SK-N-SH treated with all-trans-retinoic acid at 6 μM for 48 hours (cell line): ENCODE results near the gene ERC1.

Source experiments
- ATAC-seq: fragments of 200-7000 bp; cut with Tn5 transposase; 3 replicates; pipeline ENCODE4 v1.9.1; 2020; ENCODE audit warnings: mild to moderate bottlenecking, moderate library complexity
- ARNTL ChIP-seq: fragments of 450-650 bp; formaldehyde crosslinking; IDR thresholded peaks from 2 replicates; pipeline ENCODE4 v1.5.0; 2020; ENCODE audit warnings: low read depth, mild to moderate bottlenecking, moderate library complexity, borderline replicate concordance
- BACH2 ChIP-seq: fragments of 250-450 bp; sonication (Bioruptor Pico); IDR thresholded peaks from 2 replicates; pipeline ENCODE4 v1.9.0; 2021; ENCODE audit warnings: mild to moderate bottlenecking, borderline replicate concordance
- CSDC2 ChIP-seq: fragments of 250-450 bp; sonication (Bioruptor Pico); IDR thresholded peaks from 2 replicates; pipeline ENCODE4 v1.5.0; 2020; ENCODE audit warnings: mild to moderate bottlenecking, moderate library complexity
- GLIS3 ChIP-seq: fragments of 250-450 bp; sonication (Bioruptor Pico); IDR thresholded peaks from 2 replicates; pipeline ENCODE4 v1.5.0; 2020; ENCODE audit warnings: mild to moderate bottlenecking, moderate library complexity
- OSR1 ChIP-seq: fragments of 250-450 bp; sonication (Bioruptor Pico); IDR thresholded peaks from 2 replicates; pipeline ENCODE4 v1.8.0; 2022; ENCODE audit warnings: moderate library complexity, mild to moderate bottlenecking, inconsistent platforms
- PPARA ChIP-seq: fragments of 250-450 bp; sonication (Bioruptor Pico); IDR thresholded peaks from 2 replicates; pipeline ENCODE4 v1.5.0; 2020; ENCODE audit warnings: mild to moderate bottlenecking, borderline replicate concordance
- RARB ChIP-seq: fragments of 250-450 bp; sonication (Bioruptor Pico); IDR thresholded peaks from 2 replicates; pipeline ENCODE4 v1.8.0; 2021; ENCODE audit warnings: mild to moderate bottlenecking, moderate library complexity
- SNAI2 ChIP-seq: fragments of 250-450 bp; sonication (Bioruptor Pico); IDR thresholded peaks from 2 replicates; pipeline ENCODE4 v1.5.0; 2020; ENCODE audit warnings: mild to moderate bottlenecking, moderate library complexity
- TCF4 ChIP-seq: fragments of 250-450 bp; sonication (Bioruptor Pico); IDR thresholded peaks from 2 replicates; pipeline ENCODE4 v1.8.0; 2021; ENCODE audit warnings: mild to moderate bottlenecking, moderate library complexity, borderline replicate concordance
- TOX ChIP-seq: fragments of 250-450 bp; sonication (Bioruptor Pico); IDR thresholded peaks from 2 replicates; pipeline ENCODE4 v1.8.0; 2021; ENCODE audit warnings: mild to moderate bottlenecking, moderate library complexity, borderline replicate concordance
- ZC3H10 ChIP-seq: fragments of 250-450 bp; sonication (Bioruptor Pico); IDR thresholded peaks from 2 replicates; pipeline ENCODE4 v1.5.1; 2021; ENCODE audit warnings: mild to moderate bottlenecking, moderate library complexity
- ZFP3 ChIP-seq: fragments of 250-450 bp; sonication (Bioruptor Pico); IDR thresholded peaks from 2 replicates; pipeline ENCODE4 v1.5.0; 2020; ENCODE audit warnings: mild to moderate bottlenecking, moderate library complexity
- ZFP30 ChIP-seq: fragments of 450-650 bp; formaldehyde crosslinking; IDR thresholded peaks from 2 replicates; pipeline ENCODE4 v1.5.0; 2022; ENCODE audit warnings: mild to moderate bottlenecking, moderate library complexity
- ZNF565 ChIP-seq: fragments of 450-650 bp; formaldehyde crosslinking; conservative IDR thresholded peaks from 2 replicates; pipeline ENCODE4 v1.5.0; 2020; ENCODE audit warnings: low read depth, mild to moderate bottlenecking, moderate library complexity
- ZNF70 ChIP-seq: fragments of 450-650 bp; formaldehyde crosslinking; IDR thresholded peaks from 2 replicates; pipeline ENCODE4 v1.5.0; 2020; ENCODE audit warnings: mild to moderate bottlenecking, moderate library complexity
- TF ChIP-seq, protein P1 (sequence below): fragments of 250-450 bp; sonication (Bioruptor Pico); IDR thresholded peaks from 2 replicates; pipeline ENCODE4 v1.8.0; 2020; ENCODE audit warnings: mild to moderate bottlenecking, moderate library complexity, borderline replicate concordance
- TF ChIP-seq, protein P2 (sequence below): fragments of 250-450 bp; sonication (Bioruptor Pico); IDR thresholded peaks from 2 replicates; pipeline ENCODE4 v1.8.0; 2021; ENCODE audit warnings: low read depth, mild to moderate bottlenecking, moderate library complexity, borderline replicate concordance
- TF ChIP-seq, protein P3 (sequence below): fragments of 250-450 bp; sonication (Bioruptor Pico); IDR thresholded peaks from 2 replicates; pipeline ENCODE4 v1.5.0; 2020; ENCODE audit warnings: mild to moderate bottlenecking, moderate library complexity
- TF ChIP-seq, protein P4 (sequence below): fragments of 250-450 bp; sonication (Bioruptor Pico); IDR thresholded peaks from 2 replicates; pipeline ENCODE4 v1.5.1; 2020; ENCODE audit warnings: low read depth, mild to moderate bottlenecking, moderate library complexity

The ERC1 gene

DNA sequence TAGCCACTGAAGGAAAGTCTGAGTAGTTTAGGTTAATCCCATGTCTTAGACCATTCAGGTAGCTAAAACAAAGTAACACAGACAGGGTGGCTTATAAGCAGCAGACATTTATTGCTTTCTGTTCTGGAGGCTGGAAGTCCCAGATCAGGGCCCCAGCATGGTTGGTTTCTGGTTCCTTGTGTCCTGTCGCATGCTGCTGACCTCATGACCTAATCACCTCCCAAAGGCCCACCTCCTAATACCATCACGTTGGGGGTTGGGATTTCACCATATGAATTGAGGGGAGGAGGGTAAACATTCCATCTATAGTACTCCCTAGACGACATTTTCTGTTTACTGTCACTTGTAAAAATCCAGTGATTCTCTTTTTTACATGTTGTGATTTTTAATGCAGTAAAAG lies 454.8 kb downstream of the ERC1 start:
- TF ChIP-seq, protein P1, sequence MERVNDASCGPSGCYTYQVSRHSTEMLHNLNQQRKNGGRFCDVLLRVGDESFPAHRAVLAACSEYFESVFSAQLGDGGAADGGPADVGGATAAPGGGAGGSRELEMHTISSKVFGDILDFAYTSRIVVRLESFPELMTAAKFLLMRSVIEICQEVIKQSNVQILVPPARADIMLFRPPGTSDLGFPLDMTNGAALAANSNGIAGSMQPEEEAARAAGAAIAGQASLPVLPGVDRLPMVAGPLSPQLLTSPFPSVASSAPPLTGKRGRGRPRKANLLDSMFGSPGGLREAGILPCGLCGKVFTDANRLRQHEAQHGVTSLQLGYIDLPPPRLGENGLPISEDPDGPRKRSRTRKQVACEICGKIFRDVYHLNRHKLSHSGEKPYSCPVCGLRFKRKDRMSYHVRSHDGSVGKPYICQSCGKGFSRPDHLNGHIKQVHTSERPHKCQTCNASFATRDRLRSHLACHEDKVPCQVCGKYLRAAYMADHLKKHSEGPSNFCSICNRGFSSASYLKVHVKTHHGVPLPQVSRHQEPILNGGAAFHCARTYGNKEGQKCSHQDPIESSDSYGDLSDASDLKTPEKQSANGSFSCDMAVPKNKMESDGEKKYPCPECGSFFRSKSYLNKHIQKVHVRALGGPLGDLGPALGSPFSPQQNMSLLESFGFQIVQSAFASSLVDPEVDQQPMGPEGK: no peak
- TF ChIP-seq, all 23 proteins: peak for 0
- ATAC-seq: no peak

DNA sequence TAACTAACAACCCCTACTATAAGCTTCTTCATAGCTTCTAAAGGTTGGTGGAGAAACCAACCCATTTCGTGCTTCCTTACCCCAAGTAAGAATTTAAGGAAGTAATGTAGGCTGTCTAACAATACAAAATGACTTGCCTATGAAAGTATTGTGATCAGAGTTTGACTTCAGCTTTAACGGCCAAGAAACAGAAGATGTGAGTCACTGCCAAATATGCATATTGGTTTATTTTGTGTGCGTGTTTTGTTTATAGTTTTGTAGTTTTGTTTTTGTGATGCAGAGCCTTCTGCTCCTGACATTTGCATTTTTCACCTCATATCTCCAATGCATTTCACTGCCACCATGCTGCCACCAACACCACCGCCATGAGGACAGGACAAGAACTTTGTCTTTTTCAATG lies 457.3 kb downstream of the ERC1 start:
- TF ChIP-seq TOX (no peak), GLIS3 (CRISPR knock-in tag) (no peak), ZNF70 (CRISPR knock-in tag) (no peak), SNAI2 (CRISPR knock-in tag) (no peak), ARNTL (no peak), ZFP30 (CRISPR knock-in tag) (no peak)
- TF ChIP-seq, protein P2, sequence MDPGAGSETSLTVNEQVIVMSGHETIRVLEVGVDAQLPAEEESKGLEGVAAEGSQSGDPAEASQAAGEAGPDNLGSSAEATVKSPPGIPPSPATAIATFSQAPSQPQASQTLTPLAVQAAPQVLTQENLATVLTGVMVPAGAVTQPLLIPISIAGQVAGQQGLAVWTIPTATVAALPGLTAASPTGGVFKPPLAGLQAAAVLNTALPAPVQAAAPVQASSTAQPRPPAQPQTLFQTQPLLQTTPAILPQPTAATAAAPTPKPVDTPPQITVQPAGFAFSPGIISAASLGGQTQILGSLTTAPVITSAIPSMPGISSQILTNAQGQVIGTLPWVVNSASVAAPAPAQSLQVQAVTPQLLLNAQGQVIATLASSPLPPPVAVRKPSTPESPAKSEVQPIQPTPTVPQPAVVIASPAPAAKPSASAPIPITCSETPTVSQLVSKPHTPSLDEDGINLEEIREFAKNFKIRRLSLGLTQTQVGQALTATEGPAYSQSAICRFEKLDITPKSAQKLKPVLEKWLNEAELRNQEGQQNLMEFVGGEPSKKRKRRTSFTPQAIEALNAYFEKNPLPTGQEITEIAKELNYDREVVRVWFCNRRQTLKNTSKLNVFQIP (CRISPR knock-in tag): no peak
- TF ChIP-seq, protein P3, sequence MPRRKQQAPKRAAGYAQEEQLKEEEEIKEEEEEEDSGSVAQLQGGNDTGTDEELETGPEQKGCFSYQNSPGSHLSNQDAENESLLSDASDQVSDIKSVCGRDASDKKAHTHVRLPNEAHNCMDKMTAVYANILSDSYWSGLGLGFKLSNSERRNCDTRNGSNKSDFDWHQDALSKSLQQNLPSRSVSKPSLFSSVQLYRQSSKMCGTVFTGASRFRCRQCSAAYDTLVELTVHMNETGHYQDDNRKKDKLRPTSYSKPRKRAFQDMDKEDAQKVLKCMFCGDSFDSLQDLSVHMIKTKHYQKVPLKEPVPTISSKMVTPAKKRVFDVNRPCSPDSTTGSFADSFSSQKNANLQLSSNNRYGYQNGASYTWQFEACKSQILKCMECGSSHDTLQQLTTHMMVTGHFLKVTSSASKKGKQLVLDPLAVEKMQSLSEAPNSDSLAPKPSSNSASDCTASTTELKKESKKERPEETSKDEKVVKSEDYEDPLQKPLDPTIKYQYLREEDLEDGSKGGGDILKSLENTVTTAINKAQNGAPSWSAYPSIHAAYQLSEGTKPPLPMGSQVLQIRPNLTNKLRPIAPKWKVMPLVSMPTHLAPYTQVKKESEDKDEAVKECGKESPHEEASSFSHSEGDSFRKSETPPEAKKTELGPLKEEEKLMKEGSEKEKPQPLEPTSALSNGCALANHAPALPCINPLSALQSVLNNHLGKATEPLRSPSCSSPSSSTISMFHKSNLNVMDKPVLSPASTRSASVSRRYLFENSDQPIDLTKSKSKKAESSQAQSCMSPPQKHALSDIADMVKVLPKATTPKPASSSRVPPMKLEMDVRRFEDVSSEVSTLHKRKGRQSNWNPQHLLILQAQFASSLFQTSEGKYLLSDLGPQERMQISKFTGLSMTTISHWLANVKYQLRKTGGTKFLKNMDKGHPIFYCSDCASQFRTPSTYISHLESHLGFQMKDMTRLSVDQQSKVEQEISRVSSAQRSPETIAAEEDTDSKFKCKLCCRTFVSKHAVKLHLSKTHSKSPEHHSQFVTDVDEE (CRISPR knock-in tag): no peak
- ATAC-seq: no peak

DNA sequence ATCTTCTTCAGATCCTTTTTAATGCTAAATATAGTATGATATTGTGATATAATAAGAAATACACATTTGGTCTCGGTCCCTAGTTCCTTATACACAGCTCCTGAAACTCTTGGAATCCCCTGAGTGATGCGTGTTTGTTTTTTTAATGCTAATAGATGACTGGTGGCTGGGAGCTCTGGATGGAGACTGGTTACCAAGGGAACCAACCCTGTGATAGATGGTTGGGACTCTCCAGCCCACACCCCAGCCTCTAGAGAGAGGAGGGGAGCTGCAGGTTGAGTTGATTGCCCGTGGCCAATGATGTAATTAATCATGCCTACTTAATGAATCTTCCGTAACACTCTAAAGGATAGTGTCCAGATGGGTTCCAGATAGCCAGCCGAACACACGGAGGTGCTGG lies 462.8 kb downstream of the ERC1 start:
- ATAC-seq: no peak
- TF ChIP-seq ZNF565 (CRISPR knock-in tag) (no peak), ZFP3 (CRISPR knock-in tag) (no peak), CSDC2 (CRISPR knock-in tag) (no peak), OSR1 (CRISPR knock-in tag) (no peak), ZFP30 (CRISPR knock-in tag) (no peak), PPARA (CRISPR knock-in tag) (no peak), ZC3H10 (CRISPR knock-in tag) (no peak)
- TF ChIP-seq, protein P1: no peak

DNA sequence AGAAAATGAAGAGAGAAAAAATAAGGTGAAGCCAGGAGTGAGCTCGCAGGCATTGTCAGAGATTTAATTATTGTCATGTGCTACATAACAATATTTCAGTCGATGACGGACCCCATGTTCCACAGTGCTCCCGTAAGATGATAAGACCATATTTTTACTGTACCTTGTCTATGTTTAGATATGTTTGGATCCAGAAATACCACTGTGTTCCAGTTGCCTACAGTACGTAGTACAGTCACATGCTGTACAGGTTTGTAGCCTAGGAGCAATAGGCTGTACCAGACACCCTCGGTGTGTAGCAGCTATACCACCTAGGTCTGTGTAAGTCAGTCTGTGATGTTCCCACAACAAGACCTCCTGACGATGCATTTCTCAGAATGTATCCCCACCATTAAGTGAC lies 465.9 kb downstream of the ERC1 start:
- ATAC-seq: no peak

More for the DNA sequence above, 465.9 kb downstream of the ERC1 start:
- TF ChIP-seq, protein P4, sequence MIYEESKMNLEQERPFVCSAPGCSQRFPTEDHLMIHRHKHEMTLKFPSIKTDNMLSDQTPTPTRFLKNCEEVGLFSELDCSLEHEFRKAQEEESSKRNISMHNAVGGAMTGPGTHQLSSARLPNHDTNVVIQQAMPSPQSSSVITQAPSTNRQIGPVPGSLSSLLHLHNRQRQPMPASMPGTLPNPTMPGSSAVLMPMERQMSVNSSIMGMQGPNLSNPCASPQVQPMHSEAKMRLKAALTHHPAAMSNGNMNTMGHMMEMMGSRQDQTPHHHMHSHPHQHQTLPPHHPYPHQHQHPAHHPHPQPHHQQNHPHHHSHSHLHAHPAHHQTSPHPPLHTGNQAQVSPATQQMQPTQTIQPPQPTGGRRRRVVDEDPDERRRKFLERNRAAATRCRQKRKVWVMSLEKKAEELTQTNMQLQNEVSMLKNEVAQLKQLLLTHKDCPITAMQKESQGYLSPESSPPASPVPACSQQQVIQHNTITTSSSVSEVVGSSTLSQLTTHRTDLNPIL: no peak
- no peak for TF ChIP-seq RARB (CRISPR knock-in tag)
- TF ChIP-seq TOX: no peak
- no peak for TF ChIP-seq ZC3H10 (CRISPR knock-in tag)
- TF ChIP-seq ARNTL: no peak
- no peak for TF ChIP-seq BACH2 (CRISPR knock-in tag)
- no peak for TF ChIP-seq GLIS3 (CRISPR knock-in tag)
- no peak for TF ChIP-seq SNAI2 (CRISPR knock-in tag)
- TF ChIP-seq, protein P3 (CRISPR knock-in tag): no peak
- no peak for TF ChIP-seq TCF4 (CRISPR knock-in tag)
- no peak for TF ChIP-seq ZNF565 (CRISPR knock-in tag)
